ENCODE results near the gene WDR86. TPM values are rescaled to one million over a fixed set of nuclear protein-coding genes. Genes with fewer than 3 reads are reported as not detected.
A peak's percentile ranks its signal among the peaks of the same experiment; 100 is the strongest.

The WDR86 gene
- total RNA-seq, 1 donor from 2014 or later, result 82.9 TPM

GRCh38 chr7:151373599-151373998 lies 36.2 kb downstream of the WDR86 start:
- Mint-ChIP-seq H3K4me3 (ENCODE audit: low read depth) (no peak overlapping the region), H3K27ac (no peak overlapping the region), H3K36me3 (ENCODE audit: insufficient read depth) (peaks cover 26% of the 10 kb centered on the region), H3K27me3 (no peaks in the 10 kb centered on the region), H3K4me1 (ENCODE audit: low read depth) (peaks cover 1% of the 10 kb centered on the region), H3K9me3 (ENCODE audit: low read depth) (no peaks in the 10 kb centered on the region)
- TF ChIP-seq CTCF (IDR thresholded peaks at IDR 0.05; ENCODE audit: unreplicated experiment), result no peak
- no peak for DNase-seq (ENCODE audit: low spot score, unreplicated experiment)

GRCh38 chr7:151372612-151373265 lies 37.1 kb downstream of the WDR86 start:
- H3K27me3 Mint-ChIP-seq, result no peaks in the 10 kb centered on the region
- no peak overlapping the region for H3K4me3 Mint-ChIP-seq (ENCODE audit: low read depth)
- H3K9me3 Mint-ChIP-seq (ENCODE audit: low read depth), result no peaks in the 10 kb centered on the region
- DNase-seq (ENCODE audit: low spot score, unreplicated experiment), result no peak
- peaks cover 4% of the 10 kb centered on the region for H3K4me1 Mint-ChIP-seq (ENCODE audit: low read depth)
- H3K36me3 Mint-ChIP-seq (ENCODE audit: insufficient read depth), result peaks cover 23% of the 10 kb centered on the region
- TF ChIP-seq CTCF (IDR thresholded peaks at IDR 0.05; ENCODE audit: unreplicated experiment), result no peak
- H3K27ac Mint-ChIP-seq, result no peak overlapping the region

- no peak for TF ChIP-seq CTCF (IDR thresholded peaks at IDR 0.05; ENCODE audit: unreplicated experiment)
- Mint-ChIP-seq H3K27me3 (peaks cover 9% of the 10 kb centered on the region), H3K4me3 (ENCODE audit: low read depth) (no peak overlapping the region), H3K9me3 (ENCODE audit: low read depth) (no peaks in the 10 kb centered on the region), H3K27ac (no peak overlapping the region), H3K4me1 (ENCODE audit: low read depth) (peaks cover 4% of the 10 kb centered on the region), H3K36me3 (ENCODE audit: insufficient read depth) (peaks cover 23% of the 10 kb centered on the region)
- no peak for DNase-seq (ENCODE audit: low spot score, unreplicated experiment)
Observed at GRCh38 chr7:151371266-151371665, 38.6 kb downstream of the WDR86 start.

GRCh38 chr7:151368136-151368571 lies 41.7 kb downstream of the WDR86 start:
- TF ChIP-seq CTCF (IDR thresholded peaks at IDR 0.05; ENCODE audit: unreplicated experiment), result peak; percentile 93
- peaks cover 20% of the 10 kb centered on the region for H3K36me3 Mint-ChIP-seq (ENCODE audit: insufficient read depth)
- H3K27me3 Mint-ChIP-seq, result peaks cover 12% of the 10 kb centered on the region
- no peak overlapping the region for H3K4me3 Mint-ChIP-seq (ENCODE audit: low read depth)
- peak; percentile 83 for DNase-seq (ENCODE audit: low spot score, unreplicated experiment)
- H3K27ac Mint-ChIP-seq, result no peak overlapping the region
- peaks cover 11% of the 10 kb centered on the region for H3K4me1 Mint-ChIP-seq (ENCODE audit: low read depth)
- H3K9me3 Mint-ChIP-seq (ENCODE audit: low read depth), result peaks cover 3% of the 10 kb centered on the region

- Mint-ChIP-seq H3K4me1 (ENCODE audit: low read depth) (peaks cover 11% of the 10 kb centered on the region), H3K4me3 (ENCODE audit: low read depth) (no peak overlapping the region), H3K27ac (no peak overlapping the region), H3K36me3 (ENCODE audit: insufficient read depth) (peaks cover 23% of the 10 kb centered on the region), H3K9me3 (ENCODE audit: low read depth) (peaks cover 7% of the 10 kb centered on the region), H3K27me3 (peaks cover 12% of the 10 kb centered on the region)
- DNase-seq (ENCODE audit: low spot score, unreplicated experiment), result no peak
- no peak for TF ChIP-seq CTCF (IDR thresholded peaks at IDR 0.05; ENCODE audit: unreplicated experiment)
Observed at GRCh38 chr7:151367284-151367683, 42.6 kb downstream of the WDR86 start.
